K562 (cell line): Measurements from ENCODE around the gene PLD5. TPM values are rescaled to one million over a fixed set of nuclear protein-coding genes. Genes with fewer than 3 reads are reported as not detected.

Source experiments
- ARID3A ChIP-seq: IDR thresholded peaks from 2 replicates; pipeline ENCODE4 v1.6.1; 2012; ENCODE audit warnings: low read depth, low read length, improper control_type of control experiment, borderline replicate concordance
- CEBPB ChIP-seq: fragments of 450-650 bp; IDR thresholded peaks from 2 replicates; pipeline ENCODE4 v1.6.1; 2016; ENCODE audit warnings: missing genetic modification characterization, missing compliant biosample characterization
- E2F3 ChIP-seq: fragments of 250-450 bp; sonication (Bioruptor Pico); IDR thresholded peaks from 2 replicates; pipeline ENCODE4 v1.4.0; 2020; ENCODE audit warnings: mild to moderate bottlenecking
- KLF13 ChIP-seq: fragments of 450-650 bp; IDR thresholded peaks from 2 replicates; pipeline ENCODE4 v1.6.1; 2016; ENCODE audit warnings: missing genetic modification characterization, low read depth, mild to moderate bottlenecking, missing compliant biosample characterization, moderate library complexity, borderline replicate concordance
- MXI1 ChIP-seq: IDR thresholded peaks from 2 replicates; pipeline ENCODE4 v1.6.1; 2011; ENCODE audit warnings: low read depth, mild to moderate bottlenecking, improper control_type of control experiment, low read length
- NEUROD1 ChIP-seq: fragments of 150-350 bp; IDR thresholded peaks from 2 replicates; pipeline ENCODE4 v1.6.1; 2014; ENCODE audit warnings: borderline replicate concordance, low read length, low read depth; ENCODE audit not compliant: partially characterized antibody
- NFRKB ChIP-seq: fragments of 450-650 bp; IDR thresholded peaks from 2 replicates; pipeline ENCODE4 v1.6.1; 2016; ENCODE audit warnings: low read depth
- NR0B1 ChIP-seq: fragments of 450-650 bp; IDR thresholded peaks from one replicate; pipeline ENCODE4 v1.6.1; 2018; ENCODE audit warnings: mild to moderate bottlenecking, moderate library complexity; ENCODE audit not compliant: partially characterized antibody
- RAD51 ChIP-seq: fragments of 450-650 bp; IDR thresholded peaks from 2 replicates; pipeline ENCODE4 v1.7.1; 2016; ENCODE audit warnings: low read depth, mild to moderate bottlenecking, borderline replicate concordance
- RBM25 ChIP-seq: fragments of 200-400 bp; formaldehyde crosslinking; IDR thresholded peaks from 2 replicates; pipeline ENCODE4 v1.6.1; 2018; ENCODE audit warnings: low read length, low read depth, moderate library complexity; ENCODE audit not compliant: severe bottlenecking
- UBTF ChIP-seq, 2 experiments: IDR thresholded peaks; 2 replicates each; pipeline ENCODE4 v1.6.1; 2012; ENCODE audit warnings: improper control_type of control experiment in 2 of 2, low read depth in 2 of 2, low read length in 2 of 2, borderline replicate concordance in 1 of 2
- ZNF224 ChIP-seq: sonication (generic); formaldehyde crosslinking; IDR thresholded peaks from 2 replicates; pipeline ENCODE4 v1.8.0; 2022; ENCODE audit warnings: mild to moderate bottlenecking, missing genetic modification reagents
- polyA plus RNA-seq, 8 experiments: library from polyadenylated mRNA; depleted of rRNA in 4 of 8; stranded (reverse) in 5 of 8; unstranded in 3 of 8; fragments of >200 nt; fragmentation: Nextera tagmentation in 2 of 8; fragmentation: Illumina TruSeq in 1 of 8; extraction: Ambion mirVana in 2 of 8; extraction: Trizol in 1 of 8; gene quantifications; 2 replicates each; pipeline versions ENCODE4 v1.2.1 to v1.2.3, GENCODE V29; 2011 to 2014; ENCODE audit warnings: inconsistent platforms in 1 of 8, missing spikeins in 1 of 8
- total RNA-seq, 7 experiments: library from RNA; depleted of rRNA in 6 of 7; stranded (reverse); fragments of >200 nt in 6 of 7; fragmentation: Illumina TruSeq in 2 of 7; extraction: Trizol in 2 of 7; gene quantifications; 2 replicates each; pipeline versions ENCODE4 v1.2.1 to v1.2.3, GENCODE V29; 2011 to 2021; ENCODE audit warnings: low replicate concordance in 1 of 7

Gene PLD5
- total and polyA plus RNA-seq, 9 of the 15 experiments (the other 6 are each of a cell fraction or from before 2014, with no cell fraction given), result not detected

GRCh38 chr1:242243472-242243871 lies 281.0 kb downstream of the PLD5 start (continued):
- TF ChIP-seq ARID3A (no peak), NEUROD1 (no peak), UBTF (IDR thresholded peaks at IDR 0.05; ENCODE audit: borderline replicate concordance in 1 of 2, low read depth in 2 of 2, low read length in 2 of 2) (no peak), NFRKB (no peak), ZNF224 (CRISPR knock-in tag) (no peak), RBM25 (no peak), CEBPB (tag) (no peak), E2F3 (no peak), MXI1 (no peak), KLF13 (tag) (no peak), NR0B1 (no peak), RAD51 (no peak)
- TF ChIP-seq, all 486 proteins: peak for 0
